K562 (cell line): ENCODE measurements around the gene PRKD1. TPM values are rescaled to one million over a fixed set of nuclear protein-coding genes. Genes with fewer than 3 reads are reported as not detected.

ENCODE experiments used
- ATAC-seq: fragments of 200-7000 bp; cut with Tn5 transposase; 3 replicates; pipeline ENCODE4 v1.9.1; 2020; ENCODE audit warnings: moderate library complexity
- BruUV-seq: library from RNA; stranded (reverse); fragments of 400-500 nt; replicated peaks from 2 replicates; lab custom pipeline; 2021; lab: Mats Ljungman, UMichigan
- CTCF ChIA-PET: fragments of 300-600 bp; formaldehyde crosslinking; extraction: SDS; loops from one replicate; lab custom pipeline; 2021; ENCODE audit warnings: low intra/inter-chr PET ratio; lab: Yijun Ruan, JAX
- POLR2A ChIA-PET: fragments of 300-600, 350-650 bp; sonication (Branson Sonifier 250); formaldehyde crosslinking; extraction: SDS; loops from one replicate; lab custom pipeline; 2021; ENCODE audit warnings: antibody characterized with exemption, inconsistent platforms; lab: Yijun Ruan, JAX
- DNase-seq, 4 experiments: peaks; one replicate each; pipeline versions ENCODE4 v3.0.0 to v3.0.0-alpha.2; 2011 to 2018; ENCODE audit warnings: low spot score in 3 of 4, mixed read lengths in 3 of 4; ENCODE audit errors: extremely low read depth in 1 of 4
- FAIRE-seq: peaks from 2 replicates; lab custom pipeline; 2011; peaks lifted over from hg19 to GRCh38; lab: Jason Lieb, UNC
- H2AFZ ChIP-seq: 2 replicates; pipeline ENCODE4 v1.6.0; 2011; ENCODE audit warnings: low read depth, low read length, control low read depth, inconsistent platforms
- H3K27ac ChIP-seq: fragments of 200-600 bp; 3 replicates; pipeline ENCODE4 v1.8.0; 2011; ENCODE audit warnings: low read depth, mild to moderate bottlenecking, control low read depth, inconsistent platforms, low read length, moderate library complexity, mixed read lengths; ENCODE audit errors: extremely low read depth
- H3K27me3 ChIP-seq, 2 experiments: fragments of 300-600 bp in 1 of 2; 2 replicates in 1 of 2; 3 replicates in 1 of 2; pipeline versions ENCODE4 v1.6.0 to v1.8.0; 2011; ENCODE audit warnings: inconsistent platforms in 2 of 2, low read length in 2 of 2, mild to moderate bottlenecking in 1 of 2, mixed read lengths in 1 of 2, moderate library complexity in 1 of 2; ENCODE audit not compliant: control insufficient read depth in 2 of 2, insufficient read depth in 2 of 2
- H3K36me3 ChIP-seq: fragments of 300-600 bp; 3 replicates; pipeline ENCODE4 v1.8.0; 2011; ENCODE audit warnings: mild to moderate bottlenecking, low read length, inconsistent platforms; ENCODE audit not compliant: control insufficient read depth, insufficient read depth
- H3K4me1 ChIP-seq, 2 experiments: fragments of 200-600 bp in 1 of 2; replicated peaks in 1 of 2; 2 replicates in 1 of 2; 3 replicates in 1 of 2; pipeline versions ENCODE4 v1.5.1 to v1.8.0; 2011; ENCODE audit warnings: inconsistent platforms in 2 of 2, low read length in 2 of 2, mild to moderate bottlenecking in 1 of 2, mixed read lengths in 1 of 2, moderate library complexity in 1 of 2; ENCODE audit not compliant: control insufficient read depth in 2 of 2, insufficient read depth in 2 of 2
- H3K4me2 ChIP-seq: 2 replicates; pipeline ENCODE4 v1.6.1; 2011; ENCODE audit warnings: low read length, control low read depth, inconsistent platforms, mixed read lengths; ENCODE audit not compliant: insufficient read depth
- H3K4me3 ChIP-seq: fragments of 200-600 bp; sonication (generic), shearing (Covaris generic); 2 replicates; pipeline ENCODE4 v1.5.1; 2016; ENCODE audit warnings: control low read depth, inconsistent platforms
- H3K79me2 ChIP-seq: fragments of 200-600 bp; 3 replicates; pipeline ENCODE4 v1.8.0; 2011; ENCODE audit warnings: low read length, inconsistent platforms; ENCODE audit not compliant: control insufficient read depth, insufficient read depth
- H3K9ac ChIP-seq, 2 experiments: 2 replicates each; pipeline versions ENCODE4 v1.6.0 to v1.6.1; 2011; ENCODE audit warnings: low read depth in 2 of 2, low read length in 2 of 2, control low read depth in 1 of 2, inconsistent platforms in 1 of 2, mild to moderate bottlenecking in 1 of 2, mixed read lengths in 1 of 2; ENCODE audit not compliant: insufficient read depth in 1 of 2
- H3K9me1 ChIP-seq: one replicate; pipeline ENCODE4 v1.6.0; 2011; ENCODE audit warnings: inconsistent platforms, mild to moderate bottlenecking, low read length, moderate library complexity; ENCODE audit not compliant: control insufficient read depth, insufficient read depth
- H3K9me3 ChIP-seq: replicated peaks from 2 replicates; pipeline ENCODE4 v1.5.1; 2011; ENCODE audit warnings: low read depth, low read length, inconsistent platforms; ENCODE audit not compliant: control insufficient read depth, insufficient read depth
- H4K20me1 ChIP-seq: replicated peaks from 2 replicates; pipeline ENCODE4 v1.6.1; 2011; ENCODE audit warnings: low read length, inconsistent platforms, mixed read lengths; ENCODE audit not compliant: control insufficient read depth, insufficient read depth
- ATF7 ChIP-seq: fragments of 450-650 bp; IDR thresholded peaks from 2 replicates; pipeline ENCODE4 v1.7.1; 2014; ENCODE audit warnings: mild to moderate bottlenecking, moderate library complexity
- CHD4 ChIP-seq: fragments of 200-600 bp; sonication (generic); IDR thresholded peaks from 3 replicates; pipeline ENCODE4 v1.6.1; 2012; ENCODE audit warnings: low read depth, mild to moderate bottlenecking, mixed read lengths, low read length, inconsistent platforms; ENCODE audit not compliant: insufficient read depth, insufficient replicate concordance, poor library complexity, severe bottlenecking
- FOS ChIP-seq: IDR thresholded peaks from 3 replicates; pipeline ENCODE4 v1.6.1; 2011; ENCODE audit not compliant: insufficient read length; ENCODE audit errors: extremely low read depth
- HIVEP1 ChIP-seq: fragments of 250-450 bp; sonication (Bioruptor Pico); IDR thresholded peaks from 2 replicates; pipeline ENCODE4 v1.4.0; 2020; ENCODE audit warnings: mild to moderate bottlenecking
- MAFG ChIP-seq: fragments of 450-650 bp; conservative IDR thresholded peaks from 2 replicates; pipeline ENCODE4 v1.6.1; 2016; ENCODE audit warnings: missing genetic modification characterization, missing compliant biosample characterization
- PTBP1 ChIP-seq: fragments of 200-400 bp; formaldehyde crosslinking; IDR thresholded peaks from 2 replicates; pipeline ENCODE4 v1.6.1; 2017; ENCODE audit warnings: low read depth, low read length
- RNF2 ChIP-seq: sonication (generic); IDR thresholded peaks from 2 replicates; pipeline ENCODE4 v1.6.1; 2016
- SOX6 ChIP-seq: fragments of 450-650 bp; IDR thresholded peaks from 2 replicates; pipeline ENCODE4 v1.6.1; 2014; ENCODE audit warnings: mild to moderate bottlenecking
- SREBF1 ChIP-seq: fragments of 150-350 bp; IDR thresholded peaks from 2 replicates; pipeline ENCODE4 v1.6.1; 2014; ENCODE audit warnings: antibody characterized with exemption, low read depth, low read length, borderline replicate concordance
- TBL1XR1 ChIP-seq, 2 experiments: IDR thresholded peaks; 2 replicates each; pipeline ENCODE4 v1.6.1; 2012; ENCODE audit warnings: improper control_type of control experiment in 2 of 2, low read length in 2 of 2, mild to moderate bottlenecking in 1 of 2
- TRIM24 ChIP-seq, 2 experiments: fragments of 450-650 bp; IDR thresholded peaks; 2 replicates each; pipeline ENCODE4 v1.6.1; 2016
- ZBED1 ChIP-seq: IDR thresholded peaks from 2 replicates; pipeline ENCODE4 v1.6.1; 2014
- WGBS: fragments of 100-300 bp; shearing (Covaris generic); methylation state at CpG from one replicate; pipeline ENCODE4 v1.1.6; 2016; ENCODE audit warnings: low coverage, mixed read lengths; ENCODE audit not compliant: insufficient coverage; ENCODE audit errors: missing lambda C conversion rate; 5-methylcytosine and 5-hydroxymethylcytosine counted together
- in situ Hi-C: fragments of 300-500 bp; cut with MboI; formaldehyde crosslinking; loops from 4 replicates; pipeline ENCODE4 v1.15.0; 2018; ENCODE audit warnings: inconsistent platforms, mixed read lengths
- intact Hi-C: fragments of 100-400 bp; cut with micrococcal nuclease; formaldehyde crosslinking; loops from 2 replicates; pipeline ENCODE4 v1.14.2; 2022
- polyA plus RNA-seq, 8 experiments: library from polyadenylated mRNA; depleted of rRNA in 4 of 8; stranded (reverse) in 5 of 8; unstranded in 3 of 8; fragments of >200 nt; fragmentation: Nextera tagmentation in 2 of 8; fragmentation: Illumina TruSeq in 1 of 8; extraction: Ambion mirVana in 2 of 8; extraction: Trizol in 1 of 8; gene quantifications; 2 replicates each; pipeline versions ENCODE4 v1.2.1 to v1.2.3, GENCODE V29; 2011 to 2014; ENCODE audit warnings: inconsistent platforms in 1 of 8, missing spikeins in 1 of 8
- total RNA-seq, 7 experiments: library from RNA; depleted of rRNA in 6 of 7; stranded (reverse); fragments of >200 nt in 6 of 7; fragmentation: Illumina TruSeq in 2 of 7; extraction: Trizol in 2 of 7; gene quantifications; 2 replicates each; pipeline versions ENCODE4 v1.2.1 to v1.2.3, GENCODE V29; 2011 to 2021; ENCODE audit warnings: low replicate concordance in 1 of 7
- TF ChIP-seq, protein P1 (sequence below): fragments of 450-650 bp; IDR thresholded peaks from 2 replicates; pipeline ENCODE4 v1.7.0; 2016; ENCODE audit warnings: borderline replicate concordance

PRKD1 gene
- total and polyA plus RNA-seq, 9 of the 15 experiments (the other 6 are each of a cell fraction or from before 2014, with no cell fraction given) = 0.04 to 0.25 (median 0.13) TPM; not detected in 1

DNA sequence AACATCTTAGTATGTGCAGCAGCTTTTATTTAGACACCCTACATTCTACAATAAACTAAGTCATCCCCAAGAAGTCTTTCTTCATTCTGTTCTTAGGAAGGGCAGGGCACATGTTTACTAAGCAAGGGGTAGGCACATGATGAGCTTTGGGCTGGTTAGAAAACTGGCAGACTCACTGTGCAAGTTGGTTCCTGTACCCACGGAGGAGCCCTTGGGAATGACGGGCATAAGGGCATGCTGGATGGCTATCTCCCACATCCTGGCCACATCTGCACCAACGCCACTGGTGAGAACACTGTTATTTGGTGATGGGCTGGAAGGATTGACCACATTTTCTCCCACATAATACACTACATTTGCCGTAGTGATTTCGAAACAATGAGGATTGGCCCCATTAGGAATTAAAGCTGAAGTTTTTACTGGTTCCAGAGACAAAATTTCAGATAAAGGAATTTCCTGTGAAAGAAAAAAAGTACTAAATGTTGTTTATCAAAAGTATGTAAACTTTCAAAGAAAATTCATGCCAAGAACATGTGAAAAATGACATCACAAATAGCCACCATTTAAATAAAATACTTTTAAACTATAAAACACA lies 297.0 kb downstream of the PRKD1 start:
- DNase-seq (no peak), ATAC-seq (no peak), FAIRE-seq (no peak)
- WGBS = 35% methylated on average over 5 of the region's 5 CpGs
- no peaks in the 10 kb centered on the region for H3K9me3 ChIP-seq
- TF ChIP-seq, protein P1, sequence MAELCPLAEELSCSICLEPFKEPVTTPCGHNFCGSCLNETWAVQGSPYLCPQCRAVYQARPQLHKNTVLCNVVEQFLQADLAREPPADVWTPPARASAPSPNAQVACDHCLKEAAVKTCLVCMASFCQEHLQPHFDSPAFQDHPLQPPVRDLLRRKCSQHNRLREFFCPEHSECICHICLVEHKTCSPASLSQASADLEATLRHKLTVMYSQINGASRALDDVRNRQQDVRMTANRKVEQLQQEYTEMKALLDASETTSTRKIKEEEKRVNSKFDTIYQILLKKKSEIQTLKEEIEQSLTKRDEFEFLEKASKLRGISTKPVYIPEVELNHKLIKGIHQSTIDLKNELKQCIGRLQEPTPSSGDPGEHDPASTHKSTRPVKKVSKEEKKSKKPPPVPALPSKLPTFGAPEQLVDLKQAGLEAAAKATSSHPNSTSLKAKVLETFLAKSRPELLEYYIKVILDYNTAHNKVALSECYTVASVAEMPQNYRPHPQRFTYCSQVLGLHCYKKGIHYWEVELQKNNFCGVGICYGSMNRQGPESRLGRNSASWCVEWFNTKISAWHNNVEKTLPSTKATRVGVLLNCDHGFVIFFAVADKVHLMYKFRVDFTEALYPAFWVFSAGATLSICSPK = no peak
- TF ChIP-seq CHD4 = no peak
- no peak for TF ChIP-seq MAFG
- TF ChIP-seq SREBF1 = no peak
- no peak for TF ChIP-seq SOX6
- TF ChIP-seq HIVEP1 (CRISPR knock-in tag) = no peak
- no peak for TF ChIP-seq RNF2
- TF ChIP-seq TBL1XR1 (IDR thresholded peaks at IDR 0.05; ENCODE audit: low read length in 2 of 2) = no peak
- no peak for TF ChIP-seq ZBED1
- TF ChIP-seq ATF7 = no peak
- TF ChIP-seq PTBP1 = no peak
- no peak for TF ChIP-seq TRIM24 (IDR thresholded peaks at IDR 0.05)
- TF ChIP-seq FOS = no peak
- H3K27ac ChIP-seq = no peak overlapping the region
- H2AFZ ChIP-seq = no peak overlapping the region
- H3K27me3 ChIP-seq = no peaks in the 10 kb centered on the region
- H3K9ac ChIP-seq = no peak overlapping the region
- in situ Hi-C loops (no loop called here), intact Hi-C loops (no loop called here)
- CTCF ChIA-PET = no interaction called here
- H4K20me1 ChIP-seq = no peaks in the 10 kb centered on the region
- no peak overlapping the region for H3K4me3 ChIP-seq
- H3K4me2 ChIP-seq = no peak overlapping the region
- no peaks in the 10 kb centered on the region for H3K4me1 ChIP-seq
- no TSS peak for BruUV-seq
- no peaks in the 10 kb centered on the region for H3K36me3 ChIP-seq
- POLR2A ChIA-PET = interaction anchor here (0.7 kb wide), 2 partner anchors 13 to 47 kb away, joined by 3 read pairs; no protein-coding TSS in a partner anchor
- H3K79me2 ChIP-seq = no peaks in the 10 kb centered on the region
- H3K9me1 ChIP-seq = no peaks in the 10 kb centered on the region
